AG10803 (cell line): ENCODE results near the gene STX12.
A peak's percentile ranks its signal among the peaks of the same experiment; 100 is the strongest.
"Not testable (repeated sequence)": the region's sequence is repeated elsewhere in the genome, so short reads cannot be mapped to it uniquely, and the experiment has no call there.

Experiments
- DNase-seq: peaks from one replicate; pipeline ENCODE4 v3.0.0; 2010; ENCODE audit warnings: low read depth
- H3K4me3 ChIP-seq: 2 replicates; pipeline ENCODE4 v1.5.1; 2011; ENCODE audit warnings: mild to moderate bottlenecking, low read length, control low read depth
- CTCF ChIP-seq: conservative IDR thresholded peaks from 2 replicates; pipeline ENCODE4 v1.5.1; 2011; ENCODE audit warnings: mild to moderate bottlenecking, low read length, control low read depth, inconsistent platforms

Gene STX12

GRCh38 chr1:27868932-27869718, 96.1 kb downstream of the STX12 start:
- no peak for TF ChIP-seq CTCF
- no peak overlapping the region for H3K4me3 ChIP-seq
- no peak for DNase-seq

GRCh38 chr1:27869719-27870085, 96.7 kb downstream of the STX12 start:
- TF ChIP-seq CTCF: no peak
- no peak for DNase-seq
- no peak overlapping the region for H3K4me3 ChIP-seq

GRCh38 chr1:27871076-27871475, 98.1 kb downstream of the STX12 start:
- H3K4me3 ChIP-seq, DNase-seq: not testable (repeated sequence)

- DNase-seq: peak; percentile 20
- H3K4me3 ChIP-seq: peak within 1 kb of the TSS; percentile 73
Observed at GRCh38 chr1:27872059-27872801, 99.2 kb downstream of the STX12 start, which contains the start of gene THEMIS2. Gene THEMIS2, plus strand, starts transcription at chr1:27872544. Its CDS starts 28 bp downstream, at chr1:27872572.

GRCh38 chr1:27872802-27873551, 100.0 kb downstream of the STX12 start:
- peak; percentile 16 for DNase-seq
- peak overlapping the region; percentile 73 for H3K4me3 ChIP-seq
- no peak for TF ChIP-seq CTCF

More at GRCh38 chr1:27872059-27872801, 99.2 kb downstream of the STX12 start, which contains the start of gene THEMIS2:
- no peak for TF ChIP-seq CTCF

GRCh38 chr1:27873671-27874384, 100.8 kb downstream of the STX12 start:
- no peak for DNase-seq
- no peak overlapping the region for H3K4me3 ChIP-seq
- no peak for TF ChIP-seq CTCF
